Measurements from ENCODE around the gene UQCC2. TPM values are rescaled to one million over a fixed set of nuclear protein-coding genes. Genes with fewer than 3 reads are reported as not detected.

The UQCC2 gene
- total and polyA plus RNA-seq, 2 experiments from 2014 or later, result 31.7 to 138 TPM

- H3K36me3 ChIP-seq (ENCODE audit: low read depth), result no peaks in the 10 kb centered on the region
- in situ Hi-C loops (cut with MboI), result no loop called here
- 92 to 95% methylated on average over 19 to 20 of the region's 20 CpGs for WGBS, 2 experiments (ENCODE audit: low coverage in 1 of 2, low lambda C conversion rate in 2 of 2, missing lambda C conversion rate in 2 of 2)
Measured at GRCh38 chr6:33679761-33680160, 31.7 kb downstream of the UQCC2 start.

DNA sequence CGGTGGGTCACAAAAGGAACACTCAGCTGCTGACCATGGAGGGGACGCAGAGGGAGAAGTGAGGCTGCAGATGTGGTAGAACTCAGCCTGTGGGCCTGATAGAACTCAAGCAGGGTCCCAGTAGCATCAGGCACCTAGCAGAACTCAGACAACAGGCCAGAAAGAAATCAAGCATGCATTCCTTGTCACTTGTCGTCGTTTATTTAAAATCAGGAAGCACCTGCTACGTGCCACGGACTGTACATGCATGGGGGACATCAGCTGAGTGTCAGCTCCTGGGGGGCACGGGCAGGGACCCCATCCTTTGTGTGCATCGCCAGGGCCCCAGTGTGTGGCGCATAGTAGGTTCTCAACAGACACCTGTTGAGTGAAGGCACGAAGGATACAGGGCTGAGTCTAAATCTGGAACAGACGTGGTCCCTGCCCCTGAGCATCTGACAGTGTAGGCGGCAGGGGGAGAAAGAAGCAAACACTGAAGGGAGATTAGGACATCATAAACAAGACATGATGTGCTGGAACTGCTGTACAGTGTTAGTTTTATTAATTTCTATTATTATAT, 32.5 kb downstream of the UQCC2 start:
- no peaks in the 10 kb centered on the region for H4K20me1 ChIP-seq (ENCODE audit: insufficient read depth)
- no peak overlapping the region for H3K4me2 ChIP-seq (ENCODE audit: unreplicated experiment)
- H3K36me3 ChIP-seq (ENCODE audit: low read depth), result no peaks in the 10 kb centered on the region
- no peak overlapping the region for H3K4me3 ChIP-seq
- DNase-seq, result no peak
- no peaks in the 10 kb centered on the region for H3K9me3 ChIP-seq (ENCODE audit: low read depth)
- in situ Hi-C loops (cut with MboI), result no loop called here
- H3K27ac ChIP-seq, result no peak overlapping the region
- H3K27me3 ChIP-seq (replicated peaks; ENCODE audit: insufficient read depth), result no peaks in the 10 kb centered on the region
- 92 to 94% methylated on average over 12 of the region's 12 CpGs for WGBS, 2 experiments (ENCODE audit: low coverage in 1 of 2, low lambda C conversion rate in 2 of 2, missing lambda C conversion rate in 2 of 2)
- TF ChIP-seq EZH2phosphoT487 (IDR thresholded peaks at IDR 0.05; ENCODE audit: insufficient read depth, low read depth) (no peak), EZH2 (IDR thresholded peaks at IDR 0.05; ENCODE audit: insufficient read depth, poor library complexity, severe bottlenecking) (no peak)
- H3K9ac ChIP-seq, result no peak overlapping the region
- no peaks in the 10 kb centered on the region for H3K9me2 ChIP-seq (ENCODE audit: insufficient read depth)
- H2AFZ ChIP-seq, result no peak overlapping the region
- peaks cover 31% of the 10 kb centered on the region for H3K4me1 ChIP-seq (ENCODE audit: insufficient read depth)
- peaks cover 20% of the 10 kb centered on the region; the same call in 1 of the 2 replicates for H3F3A ChIP-seq (ENCODE audit: insufficient read depth)
- H3K79me2 ChIP-seq (ENCODE audit: insufficient read depth), result no peaks in the 10 kb centered on the region

More at GRCh38 chr6:33679761-33680160, 31.7 kb downstream of the UQCC2 start:
- no peak overlapping the region for H2AFZ ChIP-seq
- H3K27me3 ChIP-seq (replicated peaks; ENCODE audit: insufficient read depth), result no peaks in the 10 kb centered on the region
- no peaks in the 10 kb centered on the region for H3K79me2 ChIP-seq (ENCODE audit: insufficient read depth)
- H3K9me3 ChIP-seq (ENCODE audit: low read depth), result no peaks in the 10 kb centered on the region
- H3K4me3 ChIP-seq, result no peak overlapping the region
- no peaks in the 10 kb centered on the region for H3K9me2 ChIP-seq (ENCODE audit: insufficient read depth)
- TF ChIP-seq EZH2 (IDR thresholded peaks at IDR 0.05; ENCODE audit: insufficient read depth, poor library complexity, severe bottlenecking) (no peak), EZH2phosphoT487 (IDR thresholded peaks at IDR 0.05; ENCODE audit: insufficient read depth, low read depth) (no peak)
- no peak overlapping the region for H3K27ac ChIP-seq
- H3K9ac ChIP-seq, result no peak overlapping the region
- H3K4me2 ChIP-seq (ENCODE audit: unreplicated experiment), result no peak overlapping the region
- peaks cover 28% of the 10 kb centered on the region for H3K4me1 ChIP-seq (ENCODE audit: insufficient read depth)
- DNase-seq, result no peak
- peaks cover 18% of the 10 kb centered on the region; the same call in 1 of the 2 replicates for H3F3A ChIP-seq (ENCODE audit: insufficient read depth)
- no peaks in the 10 kb centered on the region for H4K20me1 ChIP-seq (ENCODE audit: insufficient read depth)

DNA sequence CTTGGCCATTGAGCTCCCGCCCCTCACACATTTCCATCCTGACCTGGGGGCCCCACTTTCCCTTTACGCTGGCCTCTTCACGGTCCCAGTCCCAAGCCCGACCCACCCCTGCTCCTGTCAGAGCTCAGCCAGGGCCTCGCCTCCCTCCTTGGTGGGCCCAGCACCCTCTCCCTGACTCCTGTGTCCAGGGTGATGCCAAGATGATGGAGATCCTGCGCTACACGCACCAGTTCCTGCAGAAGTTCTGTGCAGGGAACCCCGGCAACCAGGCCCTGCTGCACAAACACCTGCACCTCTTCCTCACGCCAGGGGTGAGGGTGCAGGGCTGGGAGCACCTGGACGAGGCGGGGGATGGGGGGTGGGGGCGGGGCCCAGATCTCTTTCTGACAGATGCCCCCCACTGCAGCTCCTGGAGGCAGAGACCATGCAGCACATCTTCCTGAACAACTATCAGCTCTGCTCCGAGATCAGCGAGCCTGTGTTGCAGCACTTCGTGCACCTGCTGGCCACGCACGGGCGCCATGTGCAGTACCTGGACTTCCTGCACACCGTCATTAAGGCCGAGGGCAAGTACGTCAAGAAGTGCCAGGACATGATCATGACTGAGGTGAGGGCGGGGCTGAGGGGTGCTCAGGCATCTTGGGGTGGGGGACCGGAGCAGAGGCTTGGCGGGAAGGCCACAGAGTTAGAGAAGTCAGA, 33.1 kb downstream of the UQCC2 start:
- no peaks in the 10 kb centered on the region for H3K9me2 ChIP-seq (ENCODE audit: insufficient read depth)
- no peak overlapping the region for H3K9ac ChIP-seq
- no peak overlapping the region for H3K4me2 ChIP-seq (ENCODE audit: unreplicated experiment)
- H3K36me3 ChIP-seq (ENCODE audit: low read depth), result no peaks in the 10 kb centered on the region
- no peaks in the 10 kb centered on the region for H3K9me3 ChIP-seq (ENCODE audit: low read depth)
- peaks cover 32% of the 10 kb centered on the region for H3K4me1 ChIP-seq (ENCODE audit: insufficient read depth)
- H3F3A ChIP-seq (ENCODE audit: insufficient read depth), result peaks cover 20% of the 10 kb centered on the region; the same call in 1 of the 2 replicates
- 88% methylated on average over 19 to 23 of the region's 24 CpGs for WGBS, 2 experiments (ENCODE audit: low coverage in 1 of 2, low lambda C conversion rate in 2 of 2, missing lambda C conversion rate in 2 of 2)
- no peaks in the 10 kb centered on the region for H4K20me1 ChIP-seq (ENCODE audit: insufficient read depth)
- H3K27me3 ChIP-seq (replicated peaks; ENCODE audit: insufficient read depth), result no peaks in the 10 kb centered on the region
- no peak overlapping the region for H3K27ac ChIP-seq
- no peak overlapping the region for H3K4me3 ChIP-seq
- H2AFZ ChIP-seq, result no peak overlapping the region
- TF ChIP-seq EZH2phosphoT487 (IDR thresholded peaks at IDR 0.05; ENCODE audit: insufficient read depth, low read depth) (no peak), EZH2 (IDR thresholded peaks at IDR 0.05; ENCODE audit: insufficient read depth, poor library complexity, severe bottlenecking) (no peak)
- no peak for DNase-seq
- in situ Hi-C loops (cut with MboI), result no loop called here
- H3K79me2 ChIP-seq (ENCODE audit: insufficient read depth), result no peaks in the 10 kb centered on the region

- Histone ChIP-seq H3K27ac (peak overlapping the region; percentile 43; the same call in 1 of the 2 replicates), H3K4me1 (ENCODE audit: insufficient read depth) (peaks cover 34% of the 10 kb centered on the region), H3K36me3 (ENCODE audit: low read depth) (no peaks in the 10 kb centered on the region), H3K27me3 (replicated peaks; ENCODE audit: insufficient read depth) (no peaks in the 10 kb centered on the region), H3K9ac (no peak overlapping the region), H3K4me3 (no peak overlapping the region), H2AFZ (no peak overlapping the region), H3K4me2 (ENCODE audit: unreplicated experiment) (no peak overlapping the region), H3K9me2 (ENCODE audit: insufficient read depth) (no peaks in the 10 kb centered on the region), H3F3A (ENCODE audit: insufficient read depth) (peaks cover 20% of the 10 kb centered on the region; the same call in 1 of the 2 replicates), H4K20me1 (ENCODE audit: insufficient read depth) (no peaks in the 10 kb centered on the region), H3K79me2 (ENCODE audit: insufficient read depth) (no peaks in the 10 kb centered on the region), H3K9me3 (ENCODE audit: low read depth) (no peaks in the 10 kb centered on the region)
- no peak for TF ChIP-seq EZH2 (IDR thresholded peaks at IDR 0.05; ENCODE audit: insufficient read depth, poor library complexity, severe bottlenecking)
- no peak for TF ChIP-seq EZH2phosphoT487 (IDR thresholded peaks at IDR 0.05; ENCODE audit: insufficient read depth, low read depth)
- 75 to 90% methylated on average over 2 of the region's 2 CpGs for WGBS, 2 experiments (ENCODE audit: low coverage in 1 of 2, low lambda C conversion rate in 2 of 2, missing lambda C conversion rate in 2 of 2)
- in situ Hi-C loops (cut with MboI), result no loop called here
- DNase-seq, result no peak
Measured at GRCh38 chr6:33677689-33678088, 33.8 kb downstream of the UQCC2 start.

Measured in GM23248 (cell line).